Neural cell (in vitro differentiated cells): ENCODE results near the gene SNTG2. TPM values are rescaled to one million over a fixed set of nuclear protein-coding genes. Genes with fewer than 3 reads are reported as not detected.

Source experiments
- H2AFZ ChIP-seq: fragments of 200-600, 300-800 bp; sonication (generic), shearing (Covaris generic); 2 replicates; pipeline ENCODE4 v1.6.0; 2014; ENCODE audit warnings: low read depth, mild to moderate bottlenecking, antibody characterized with exemption, low read length, moderate library complexity
- H3F3A ChIP-seq: fragments of 200-600 bp; shearing (Covaris generic); 2 replicates; pipeline ENCODE4 v1.6.1; 2016; ENCODE audit warnings: mild to moderate bottlenecking, moderate library complexity, mixed read lengths, antibody characterized with exemption, low read length; ENCODE audit not compliant: insufficient read depth, poor library complexity, severe bottlenecking
- H3K27ac ChIP-seq: fragments of 200-600, 300-800 bp; sonication (generic), shearing (Covaris generic); 2 replicates; pipeline ENCODE4 v1.5.1; 2014; ENCODE audit warnings: mild to moderate bottlenecking, low read length, moderate library complexity
- H3K27me3 ChIP-seq: fragments of 300-800, 200-600 bp; sonication (generic), shearing (Covaris generic); 2 replicates; pipeline ENCODE4 v1.6.0; 2014; ENCODE audit warnings: mild to moderate bottlenecking, low read depth, low read length, moderate library complexity; ENCODE audit not compliant: insufficient read depth
- H3K36me3 ChIP-seq: fragments of 300-800, 200-600 bp; sonication (generic), shearing (Covaris generic); 2 replicates; pipeline ENCODE4 v1.5.1; 2014; ENCODE audit warnings: mild to moderate bottlenecking, antibody characterized with exemption, low read length, moderate library complexity; ENCODE audit not compliant: insufficient read depth
- H3K4me2 ChIP-seq: fragments of 300-800, 200-600 bp; sonication (generic), shearing (Covaris generic); 2 replicates; pipeline ENCODE4 v1.6.0; 2014; ENCODE audit warnings: mild to moderate bottlenecking, low read length
- H3K4me3 ChIP-seq: fragments of 300-800, 200-600 bp; sonication (generic), shearing (Covaris generic); 2 replicates; pipeline ENCODE4 v1.5.1; 2014; ENCODE audit warnings: mild to moderate bottlenecking, low read length, moderate library complexity
- H3K79me2 ChIP-seq: fragments of 200-600 bp; shearing (Covaris generic); replicated peaks from 2 replicates; pipeline ENCODE4 v1.6.0; 2014; ENCODE audit warnings: mild to moderate bottlenecking, low read length, moderate library complexity; ENCODE audit not compliant: insufficient read depth
- H3K9ac ChIP-seq: fragments of 300-800, 200-600 bp; sonication (generic), shearing (Covaris generic); 2 replicates; pipeline ENCODE4 v1.6.1; 2016; ENCODE audit warnings: mild to moderate bottlenecking, low read length, mixed read lengths
- H3K9me2 ChIP-seq: fragments of 200-600 bp; shearing (Covaris generic); 2 replicates; pipeline ENCODE4 v1.6.1; 2016; ENCODE audit warnings: mild to moderate bottlenecking, low read length, mixed read lengths; ENCODE audit not compliant: insufficient read depth
- H3K9me3 ChIP-seq: fragments of 200-600, 300-800 bp; sonication (generic), shearing (Covaris generic); 2 replicates; pipeline ENCODE4 v1.6.1; 2016; ENCODE audit warnings: mild to moderate bottlenecking, mixed run types, low read length, moderate library complexity, mixed read lengths
- H4K20me1 ChIP-seq: fragments of 200-600 bp; shearing (Covaris generic); 2 replicates; pipeline ENCODE4 v1.6.1; 2016; ENCODE audit warnings: mild to moderate bottlenecking, mixed run types; ENCODE audit not compliant: insufficient read depth
- EP300 ChIP-seq: fragments of 450-650 bp; conservative IDR thresholded peaks from 2 replicates; pipeline ENCODE4 v1.6.1; 2014; ENCODE audit warnings: antibody characterized with exemption, mild to moderate bottlenecking, moderate library complexity; ENCODE audit not compliant: poor library complexity, severe bottlenecking
- EZH2 ChIP-seq: fragments of 200-600, 300-800 bp; shearing (Covaris generic), sonication (generic); IDR thresholded peaks from 2 replicates; pipeline ENCODE4 v1.6.1; 2014; ENCODE audit warnings: antibody characterized with exemption, low read length, borderline replicate concordance, mild to moderate bottlenecking; ENCODE audit not compliant: insufficient read depth, poor library complexity, severe bottlenecking
- MXI1 ChIP-seq: fragments of 450-650 bp; conservative IDR thresholded peaks from 2 replicates; pipeline ENCODE4 v1.6.1; 2014; ENCODE audit warnings: antibody characterized with exemption, mild to moderate bottlenecking; ENCODE audit not compliant: poor library complexity, severe bottlenecking
- POLR2AphosphoS5 ChIP-seq: IDR thresholded peaks from 2 replicates; pipeline ENCODE4 v1.6.1; 2012
- RAD21 ChIP-seq: fragments of 450-650 bp; conservative IDR thresholded peaks from 2 replicates; pipeline ENCODE4 v1.6.1; 2014; ENCODE audit warnings: antibody characterized with exemption, mild to moderate bottlenecking, moderate library complexity
- SMC3 ChIP-seq: fragments of 450-650 bp; conservative IDR thresholded peaks from 2 replicates; pipeline ENCODE4 v1.6.1; 2014; ENCODE audit warnings: antibody characterized with exemption, mild to moderate bottlenecking, moderate library complexity; ENCODE audit not compliant: poor library complexity
- TAF1 ChIP-seq: IDR thresholded peaks from 2 replicates; pipeline ENCODE4 v1.6.1; 2012; ENCODE audit warnings: low read depth
- polyA plus RNA-seq: library from polyadenylated mRNA; depleted of rRNA; stranded (reverse); fragments of >200 nt; gene quantifications from 2 replicates; pipeline ENCODE4 v1.2.3, GENCODE V29; 2014
- TF ChIP-seq, protein P1 (sequence below): fragments of 450-650 bp; IDR thresholded peaks from 2 replicates; pipeline ENCODE4 v1.5.1; 2014; ENCODE audit warnings: antibody characterized with exemption, mild to moderate bottlenecking, moderate library complexity; ENCODE audit not compliant: poor library complexity, severe bottlenecking
- TF ChIP-seq, protein P2 (sequence below): IDR thresholded peaks from 2 replicates; pipeline ENCODE4 v1.6.1; 2012; ENCODE audit warnings: borderline replicate concordance

SNTG2 gene
- polyA plus RNA-seq, 1 donor from 2014 or later: not detected

DNA sequence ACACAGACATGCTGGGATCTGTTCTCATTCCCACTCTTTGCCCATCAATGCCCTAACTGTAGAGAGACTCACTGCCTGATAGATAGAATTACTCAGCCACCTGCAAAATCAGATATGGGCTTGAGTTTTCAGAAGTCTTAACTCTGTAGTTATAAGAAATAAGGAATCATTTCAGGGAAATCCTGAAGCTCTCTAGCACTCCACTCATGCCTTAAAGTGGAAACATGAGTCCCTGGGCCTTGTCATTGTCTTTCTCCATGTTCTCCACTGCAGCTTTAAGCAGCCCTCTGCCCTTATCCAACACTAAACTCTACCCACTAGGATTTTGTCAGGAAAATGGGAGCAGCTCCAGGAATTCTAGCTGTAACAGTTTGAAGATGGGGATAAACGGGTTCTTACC lies 192.5 kb downstream of the SNTG2 start:
- Histone ChIP-seq H3K36me3 (no peaks in the 10 kb centered on the region), H3K9me3 (no peaks in the 10 kb centered on the region), H3F3A (no peaks in the 10 kb centered on the region), H3K4me3 (no peak overlapping the region), H3K4me2 (no peak overlapping the region), H3K79me2 (no peaks in the 10 kb centered on the region), H3K27me3 (no peaks in the 10 kb centered on the region), H3K9ac (no peak overlapping the region), H4K20me1 (no peaks in the 10 kb centered on the region), H3K9me2 (no peaks in the 10 kb centered on the region), H3K27ac (no peak overlapping the region), H2AFZ (no peak overlapping the region)
- TF ChIP-seq EZH2 (no peak), POLR2AphosphoS5 (no peak), EP300 (no peak), MXI1 (no peak), SMC3 (no peak), RAD21 (no peak), TAF1 (no peak)
- TF ChIP-seq, protein P1, sequence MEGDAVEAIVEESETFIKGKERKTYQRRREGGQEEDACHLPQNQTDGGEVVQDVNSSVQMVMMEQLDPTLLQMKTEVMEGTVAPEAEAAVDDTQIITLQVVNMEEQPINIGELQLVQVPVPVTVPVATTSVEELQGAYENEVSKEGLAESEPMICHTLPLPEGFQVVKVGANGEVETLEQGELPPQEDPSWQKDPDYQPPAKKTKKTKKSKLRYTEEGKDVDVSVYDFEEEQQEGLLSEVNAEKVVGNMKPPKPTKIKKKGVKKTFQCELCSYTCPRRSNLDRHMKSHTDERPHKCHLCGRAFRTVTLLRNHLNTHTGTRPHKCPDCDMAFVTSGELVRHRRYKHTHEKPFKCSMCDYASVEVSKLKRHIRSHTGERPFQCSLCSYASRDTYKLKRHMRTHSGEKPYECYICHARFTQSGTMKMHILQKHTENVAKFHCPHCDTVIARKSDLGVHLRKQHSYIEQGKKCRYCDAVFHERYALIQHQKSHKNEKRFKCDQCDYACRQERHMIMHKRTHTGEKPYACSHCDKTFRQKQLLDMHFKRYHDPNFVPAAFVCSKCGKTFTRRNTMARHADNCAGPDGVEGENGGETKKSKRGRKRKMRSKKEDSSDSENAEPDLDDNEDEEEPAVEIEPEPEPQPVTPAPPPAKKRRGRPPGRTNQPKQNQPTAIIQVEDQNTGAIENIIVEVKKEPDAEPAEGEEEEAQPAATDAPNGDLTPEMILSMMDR: no peak
- TF ChIP-seq, protein P2, sequence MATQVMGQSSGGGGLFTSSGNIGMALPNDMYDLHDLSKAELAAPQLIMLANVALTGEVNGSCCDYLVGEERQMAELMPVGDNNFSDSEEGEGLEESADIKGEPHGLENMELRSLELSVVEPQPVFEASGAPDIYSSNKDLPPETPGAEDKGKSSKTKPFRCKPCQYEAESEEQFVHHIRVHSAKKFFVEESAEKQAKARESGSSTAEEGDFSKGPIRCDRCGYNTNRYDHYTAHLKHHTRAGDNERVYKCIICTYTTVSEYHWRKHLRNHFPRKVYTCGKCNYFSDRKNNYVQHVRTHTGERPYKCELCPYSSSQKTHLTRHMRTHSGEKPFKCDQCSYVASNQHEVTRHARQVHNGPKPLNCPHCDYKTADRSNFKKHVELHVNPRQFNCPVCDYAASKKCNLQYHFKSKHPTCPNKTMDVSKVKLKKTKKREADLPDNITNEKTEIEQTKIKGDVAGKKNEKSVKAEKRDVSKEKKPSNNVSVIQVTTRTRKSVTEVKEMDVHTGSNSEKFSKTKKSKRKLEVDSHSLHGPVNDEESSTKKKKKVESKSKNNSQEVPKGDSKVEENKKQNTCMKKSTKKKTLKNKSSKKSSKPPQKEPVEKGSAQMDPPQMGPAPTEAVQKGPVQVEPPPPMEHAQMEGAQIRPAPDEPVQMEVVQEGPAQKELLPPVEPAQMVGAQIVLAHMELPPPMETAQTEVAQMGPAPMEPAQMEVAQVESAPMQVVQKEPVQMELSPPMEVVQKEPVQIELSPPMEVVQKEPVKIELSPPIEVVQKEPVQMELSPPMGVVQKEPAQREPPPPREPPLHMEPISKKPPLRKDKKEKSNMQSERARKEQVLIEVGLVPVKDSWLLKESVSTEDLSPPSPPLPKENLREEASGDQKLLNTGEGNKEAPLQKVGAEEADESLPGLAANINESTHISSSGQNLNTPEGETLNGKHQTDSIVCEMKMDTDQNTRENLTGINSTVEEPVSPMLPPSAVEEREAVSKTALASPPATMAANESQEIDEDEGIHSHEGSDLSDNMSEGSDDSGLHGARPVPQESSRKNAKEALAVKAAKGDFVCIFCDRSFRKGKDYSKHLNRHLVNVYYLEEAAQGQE: no peak

DNA sequence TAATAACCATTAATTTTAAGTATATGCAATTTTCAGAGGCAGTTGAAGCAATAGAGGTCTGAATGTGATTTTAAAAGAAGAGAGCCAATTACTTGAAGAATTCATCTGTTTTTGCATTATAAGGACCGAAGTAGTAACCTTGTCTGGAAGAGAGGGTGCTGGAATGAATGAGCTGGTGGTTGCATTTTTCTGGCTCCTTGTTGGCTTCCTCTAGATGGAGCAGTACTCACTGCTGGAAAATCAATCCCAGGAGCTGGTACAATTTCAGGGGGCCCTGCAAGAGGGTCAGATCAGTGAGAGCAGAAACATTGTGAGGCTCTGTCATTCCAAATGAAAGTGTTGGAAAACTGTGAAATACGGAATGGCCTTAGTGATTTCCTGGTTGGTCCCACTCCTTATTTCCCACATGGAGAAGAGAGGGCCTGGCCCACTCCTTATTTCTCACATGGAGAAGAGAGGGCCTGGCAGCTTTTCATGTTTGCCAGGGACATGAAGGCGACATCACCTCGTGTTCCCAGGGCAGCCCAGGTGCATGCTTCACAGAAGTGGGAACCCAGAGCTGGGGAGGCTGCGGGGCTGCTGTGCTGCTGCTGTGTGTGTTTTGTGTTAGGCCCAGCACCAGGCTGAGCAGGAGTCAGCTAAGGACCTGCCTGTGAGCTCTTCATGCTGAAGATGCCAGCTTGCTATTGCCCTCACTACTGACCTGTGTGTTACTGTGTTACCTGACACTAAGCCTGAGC lies 197.4 kb downstream of the SNTG2 start:
- TF ChIP-seq, protein P1: no peak
- TF ChIP-seq TAF1: no peak
- TF ChIP-seq SMC3: no peak
- TF ChIP-seq EP300: no peak
- no peak for TF ChIP-seq POLR2AphosphoS5
- TF ChIP-seq RAD21: no peak
- no peak for TF ChIP-seq MXI1
- no peak for TF ChIP-seq EZH2
- TF ChIP-seq, protein P2: no peak
- H3K27me3 ChIP-seq: no peaks in the 10 kb centered on the region
- no peak overlapping the region for H3K27ac ChIP-seq

More for the DNA sequence above, 197.4 kb downstream of the SNTG2 start:
- no peaks in the 10 kb centered on the region for H3K9me3 ChIP-seq
- H3K4me3 ChIP-seq: no peak overlapping the region
- no peaks in the 10 kb centered on the region for H3K9me2 ChIP-seq
- no peaks in the 10 kb centered on the region for H3K36me3 ChIP-seq
- no peaks in the 10 kb centered on the region for H3F3A ChIP-seq
- no peak overlapping the region for H3K4me2 ChIP-seq
- H2AFZ ChIP-seq: no peak overlapping the region
- H3K9ac ChIP-seq: no peak overlapping the region
- H3K79me2 ChIP-seq: no peaks in the 10 kb centered on the region
- H4K20me1 ChIP-seq: no peaks in the 10 kb centered on the region
